KMS-11 (cell line): Measurements from ENCODE around the gene MARCHF10.
"Not testable (repeated sequence)": the region's sequence is repeated elsewhere in the genome, so short reads cannot be mapped to it uniquely, and the experiment has no call there.

Experiments
- H2AFZ ChIP-seq: fragments of 200-600 bp; sonication (generic); 2 replicates; pipeline ENCODE4 v1.6.1; 2016; ENCODE audit warnings: antibody characterized with exemption, mixed run types, low read depth
- H3K27ac ChIP-seq: fragments of 200-600 bp; sonication (generic); 2 replicates; pipeline ENCODE4 v1.6.1; 2016; ENCODE audit warnings: mild to moderate bottlenecking, mixed run types
- H3K27me3 ChIP-seq: fragments of 200-600 bp; sonication (generic); 2 replicates; pipeline ENCODE4 v1.6.1; 2017; ENCODE audit warnings: mild to moderate bottlenecking, low read depth, mixed run types, moderate library complexity; ENCODE audit not compliant: insufficient read depth
- H3K36me3 ChIP-seq: fragments of 200-600 bp; sonication (generic); 2 replicates; pipeline ENCODE4 v1.6.1; 2017; ENCODE audit warnings: mild to moderate bottlenecking, mixed run types; ENCODE audit not compliant: insufficient read depth
- H3K4me1 ChIP-seq: fragments of 200-600 bp; sonication (generic); 2 replicates; pipeline ENCODE4 v1.6.1; 2016; ENCODE audit warnings: mild to moderate bottlenecking, low read depth, mixed run types; ENCODE audit not compliant: poor library complexity, severe bottlenecking
- H3K4me2 ChIP-seq: fragments of 200-600 bp; sonication (generic); 2 replicates; pipeline ENCODE4 v1.7.0; 2016; ENCODE audit warnings: mild to moderate bottlenecking, mixed run types
- H3K4me3 ChIP-seq: fragments of 200-600 bp; sonication (generic); IDR thresholded peaks from 2 replicates; pipeline ENCODE4 v1.6.1; 2017; ENCODE audit warnings: low read depth, low read length, mixed read lengths; ENCODE audit not compliant: insufficient read depth
- H3K79me2 ChIP-seq: fragments of 200-600 bp; sonication (generic); 2 replicates; pipeline ENCODE4 v1.6.1; 2016; ENCODE audit warnings: low read depth, mixed run types; ENCODE audit not compliant: insufficient read depth
- H3K9ac ChIP-seq: fragments of 200-600 bp; sonication (generic); 2 replicates; pipeline ENCODE4 v1.6.1; 2016; ENCODE audit warnings: mild to moderate bottlenecking, mixed run types
- H4K20me1 ChIP-seq: fragments of 200-600 bp; sonication (generic); 2 replicates; pipeline ENCODE4 v1.6.1; 2016; ENCODE audit warnings: mild to moderate bottlenecking, mixed run types; ENCODE audit not compliant: insufficient read depth
- CTCF ChIP-seq: fragments of 200-600 bp; sonication (generic); conservative IDR thresholded peaks from 2 replicates; pipeline ENCODE4 v1.6.1; 2017; ENCODE audit warnings: low read depth, mild to moderate bottlenecking, antibody characterized with exemption, low read length, moderate library complexity, mixed read lengths

The MARCHF10 gene

GRCh38 chr17:62854098-62854680 is 46.1 kb upstream of the MARCHF10 start:
- Histone ChIP-seq H4K20me1 (no peaks in the 10 kb centered on the region), H2AFZ (no peak overlapping the region), H3K4me3 (no peak overlapping the region), H3K4me2 (no peak overlapping the region), H3K4me1 (no peaks in the 10 kb centered on the region), H3K36me3 (no peaks in the 10 kb centered on the region), H3K79me2 (no peaks in the 10 kb centered on the region), H3K9ac (no peak overlapping the region), H3K27ac (no peak overlapping the region), H3K27me3 (no peaks in the 10 kb centered on the region)
- TF ChIP-seq CTCF: no peak

GRCh38 chr17:62852195-62852594 is 44.1 kb upstream of the MARCHF10 start:
- Histone ChIP-seq H3K27me3 (no peaks in the 10 kb centered on the region), H3K4me2 (no peak overlapping the region), H3K79me2 (no peaks in the 10 kb centered on the region), H2AFZ (no peak overlapping the region), H3K27ac (no peak overlapping the region), H3K4me3 (no peak overlapping the region), H4K20me1 (no peaks in the 10 kb centered on the region), H3K4me1 (no peaks in the 10 kb centered on the region), H3K36me3 (no peaks in the 10 kb centered on the region), H3K9ac (no peak overlapping the region)
- no peak for TF ChIP-seq CTCF

- H3K27ac ChIP-seq, H3K79me2 ChIP-seq, H4K20me1 ChIP-seq, H2AFZ ChIP-seq, H3K4me2 ChIP-seq, H3K36me3 ChIP-seq, H3K9ac ChIP-seq, H3K27me3 ChIP-seq, H3K4me3 ChIP-seq, H3K4me1 ChIP-seq: not testable (repeated sequence)
These were observed 41.7 kb upstream of the MARCHF10 start for GRCh38 chr17:62849591-62850415.

- H3K79me2 ChIP-seq: no peaks in the 10 kb centered on the region
- H3K36me3 ChIP-seq: no peaks in the 10 kb centered on the region
- no peak overlapping the region for H3K27ac ChIP-seq
- no peak overlapping the region for H3K4me2 ChIP-seq
- H2AFZ ChIP-seq: no peak overlapping the region
- no peaks in the 10 kb centered on the region for H3K27me3 ChIP-seq
- no peaks in the 10 kb centered on the region for H3K4me1 ChIP-seq
- H3K9ac ChIP-seq: no peak overlapping the region
- TF ChIP-seq CTCF: no peak
- H4K20me1 ChIP-seq: no peaks in the 10 kb centered on the region
- H3K4me3 ChIP-seq: no peak overlapping the region
These were observed 40.2 kb upstream of the MARCHF10 start for GRCh38 chr17:62848334-62848733.

GRCh38 chr17:62847426-62847825 is 39.3 kb upstream of the MARCHF10 start:
- Histone ChIP-seq H2AFZ (no peak overlapping the region), H3K27ac (no peak overlapping the region), H3K4me2 (no peak overlapping the region), H4K20me1 (no peaks in the 10 kb centered on the region), H3K36me3 (no peaks in the 10 kb centered on the region), H3K4me3 (no peak overlapping the region), H3K9ac (no peak overlapping the region), H3K4me1 (no peaks in the 10 kb centered on the region), H3K27me3 (no peaks in the 10 kb centered on the region), H3K79me2 (no peaks in the 10 kb centered on the region)
- TF ChIP-seq CTCF: no peak
